K562 (cell line): ENCODE measurements around the gene CARD14.

Experiments used
- ATF7 ChIP-seq: fragments of 450-650 bp; IDR thresholded peaks from 2 replicates; pipeline ENCODE4 v1.7.1; 2014; ENCODE audit warnings: mild to moderate bottlenecking, moderate library complexity
- RAD21 ChIP-seq, 2 experiments: fragments of 250-450 bp in 1 of 2; fragments of 450-650 bp in 1 of 2; sonication (Bioruptor Pico) in 1 of 2; formaldehyde crosslinking in 1 of 2; IDR thresholded peaks in 1 of 2; conservative IDR thresholded peaks in 1 of 2; 2 replicates each; pipeline versions ENCODE4 v1.4.0 to v1.8.0; 2020 to 2022; ENCODE audit warnings: mild to moderate bottlenecking in 2 of 2, moderate library complexity in 1 of 2
- RNF2 ChIP-seq: sonication (generic); IDR thresholded peaks from 2 replicates; pipeline ENCODE4 v1.6.1; 2016
- SMC3 ChIP-seq: conservative IDR thresholded peaks from 2 replicates; pipeline ENCODE4 v1.6.1; 2011; ENCODE audit warnings: low read depth, low read length, improper control_type of control experiment; ENCODE audit not compliant: insufficient read depth
- SRSF3 ChIP-seq: fragments of 200-400 bp; formaldehyde crosslinking; IDR thresholded peaks from 2 replicates; pipeline ENCODE4 v1.6.1; 2016; ENCODE audit warnings: mild to moderate bottlenecking, low read length, moderate library complexity; ENCODE audit not compliant: insufficient read depth
- TCF7 ChIP-seq: sonication (generic); IDR thresholded peaks from 2 replicates; pipeline ENCODE4 v1.6.1; 2016; ENCODE audit warnings: antibody characterized with exemption, borderline replicate concordance
- TCF7L2 ChIP-seq: fragments of 150-350 bp; IDR thresholded peaks from 2 replicates; pipeline ENCODE4 v1.6.1; 2016; ENCODE audit warnings: low read depth, mild to moderate bottlenecking, low read length, moderate library complexity
- TF ChIP-seq, protein P1 (sequence below): fragments of 450-650 bp; IDR thresholded peaks from 2 replicates; pipeline ENCODE4 v1.7.1; 2018; ENCODE audit warnings: mild to moderate bottlenecking, low read depth; ENCODE audit not compliant: partially characterized antibody
- TF ChIP-seq, protein P2 (sequence below), 3 experiments: IDR thresholded peaks in 2 of 3; conservative IDR thresholded peaks in 1 of 3; 2 replicates each; pipeline ENCODE4 v1.5.1; 2011 to 2012; ENCODE audit warnings: low read length in 3 of 3, mild to moderate bottlenecking in 3 of 3, control low read depth in 2 of 3, improper control_type of control experiment in 1 of 3, inconsistent platforms in 1 of 3, low read depth in 1 of 3, mixed read lengths in 1 of 3, moderate library complexity in 1 of 3; ENCODE audit not compliant: insufficient read depth in 2 of 3
- TF ChIP-seq, protein P3 (sequence below): IDR thresholded peaks from 3 replicates; pipeline ENCODE4 v1.6.1; 2011; ENCODE audit warnings: borderline replicate concordance, mild to moderate bottlenecking; ENCODE audit not compliant: insufficient read length, insufficient read depth

DNA sequence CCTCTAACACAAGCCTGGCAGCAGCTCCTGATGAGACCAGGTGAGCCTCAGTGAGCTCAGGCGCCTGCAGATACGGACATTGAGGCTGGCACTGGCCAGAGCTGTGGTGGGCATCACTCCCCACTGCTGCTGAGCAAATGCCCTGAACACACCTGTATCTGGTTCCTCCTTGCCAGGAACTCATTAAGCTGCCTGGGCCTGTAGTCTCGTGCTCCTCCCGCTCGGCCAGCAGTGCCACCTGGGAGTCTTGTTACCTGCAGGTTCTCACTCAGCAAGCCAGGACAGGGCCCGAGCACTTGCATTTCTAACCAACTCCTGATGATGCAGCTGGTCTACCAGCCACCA is 36.2 kb upstream of the CARD14 start:
- TF ChIP-seq RNF2 (no peak), TCF7L2 (no peak), SMC3 (no peak), SRSF3 (no peak), RAD21 (CRISPR knock-in tag; conservative IDR thresholded peaks at IDR 0.05 in 1 of 2, IDR thresholded peaks at IDR 0.05 in 1 of 2) (no peak), ATF7 (no peak), TCF7 (no peak)
- TF ChIP-seq, protein P1, sequence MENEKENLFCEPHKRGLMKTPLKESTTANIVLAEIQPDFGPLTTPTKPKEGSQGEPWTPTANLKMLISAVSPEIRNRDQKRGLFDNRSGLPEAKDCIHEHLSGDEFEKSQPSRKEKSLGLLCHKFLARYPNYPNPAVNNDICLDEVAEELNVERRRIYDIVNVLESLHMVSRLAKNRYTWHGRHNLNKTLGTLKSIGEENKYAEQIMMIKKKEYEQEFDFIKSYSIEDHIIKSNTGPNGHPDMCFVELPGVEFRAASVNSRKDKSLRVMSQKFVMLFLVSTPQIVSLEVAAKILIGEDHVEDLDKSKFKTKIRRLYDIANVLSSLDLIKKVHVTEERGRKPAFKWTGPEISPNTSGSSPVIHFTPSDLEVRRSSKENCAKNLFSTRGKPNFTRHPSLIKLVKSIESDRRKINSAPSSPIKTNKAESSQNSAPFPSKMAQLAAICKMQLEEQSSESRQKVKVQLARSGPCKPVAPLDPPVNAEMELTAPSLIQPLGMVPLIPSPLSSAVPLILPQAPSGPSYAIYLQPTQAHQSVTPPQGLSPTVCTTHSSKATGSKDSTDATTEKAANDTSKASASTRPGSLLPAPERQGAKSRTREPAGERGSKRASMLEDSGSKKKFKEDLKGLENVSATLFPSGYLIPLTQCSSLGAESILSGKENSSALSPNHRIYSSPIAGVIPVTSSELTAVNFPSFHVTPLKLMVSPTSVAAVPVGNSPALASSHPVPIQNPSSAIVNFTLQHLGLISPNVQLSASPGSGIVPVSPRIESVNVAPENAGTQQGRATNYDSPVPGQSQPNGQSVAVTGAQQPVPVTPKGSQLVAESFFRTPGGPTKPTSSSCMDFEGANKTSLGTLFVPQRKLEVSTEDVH: no peak
- TF ChIP-seq, protein P2, sequence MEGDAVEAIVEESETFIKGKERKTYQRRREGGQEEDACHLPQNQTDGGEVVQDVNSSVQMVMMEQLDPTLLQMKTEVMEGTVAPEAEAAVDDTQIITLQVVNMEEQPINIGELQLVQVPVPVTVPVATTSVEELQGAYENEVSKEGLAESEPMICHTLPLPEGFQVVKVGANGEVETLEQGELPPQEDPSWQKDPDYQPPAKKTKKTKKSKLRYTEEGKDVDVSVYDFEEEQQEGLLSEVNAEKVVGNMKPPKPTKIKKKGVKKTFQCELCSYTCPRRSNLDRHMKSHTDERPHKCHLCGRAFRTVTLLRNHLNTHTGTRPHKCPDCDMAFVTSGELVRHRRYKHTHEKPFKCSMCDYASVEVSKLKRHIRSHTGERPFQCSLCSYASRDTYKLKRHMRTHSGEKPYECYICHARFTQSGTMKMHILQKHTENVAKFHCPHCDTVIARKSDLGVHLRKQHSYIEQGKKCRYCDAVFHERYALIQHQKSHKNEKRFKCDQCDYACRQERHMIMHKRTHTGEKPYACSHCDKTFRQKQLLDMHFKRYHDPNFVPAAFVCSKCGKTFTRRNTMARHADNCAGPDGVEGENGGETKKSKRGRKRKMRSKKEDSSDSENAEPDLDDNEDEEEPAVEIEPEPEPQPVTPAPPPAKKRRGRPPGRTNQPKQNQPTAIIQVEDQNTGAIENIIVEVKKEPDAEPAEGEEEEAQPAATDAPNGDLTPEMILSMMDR (IDR thresholded peaks at IDR 0.05 in 2 of 3, conservative IDR thresholded peaks at IDR 0.05 in 1 of 3; ENCODE audit: insufficient read depth in 2 of 3, low read depth in 1 of 3, low read length in 3 of 3): no peak
- TF ChIP-seq, protein P3, sequence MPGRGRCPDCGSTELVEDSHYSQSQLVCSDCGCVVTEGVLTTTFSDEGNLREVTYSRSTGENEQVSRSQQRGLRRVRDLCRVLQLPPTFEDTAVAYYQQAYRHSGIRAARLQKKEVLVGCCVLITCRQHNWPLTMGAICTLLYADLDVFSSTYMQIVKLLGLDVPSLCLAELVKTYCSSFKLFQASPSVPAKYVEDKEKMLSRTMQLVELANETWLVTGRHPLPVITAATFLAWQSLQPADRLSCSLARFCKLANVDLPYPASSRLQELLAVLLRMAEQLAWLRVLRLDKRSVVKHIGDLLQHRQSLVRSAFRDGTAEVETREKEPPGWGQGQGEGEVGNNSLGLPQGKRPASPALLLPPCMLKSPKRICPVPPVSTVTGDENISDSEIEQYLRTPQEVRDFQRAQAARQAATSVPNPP: no peak
